ENCODE results near the gene ADAMTS3. TPM values are rescaled to one million over a fixed set of nuclear protein-coding genes. Genes with fewer than 3 reads are reported as not detected.

Gene ADAMTS3
- total and polyA plus RNA-seq, 2 of the 13 experiments (the other 11 are each of a cell fraction or from before 2014, with no cell fraction given) = not detected

DNA sequence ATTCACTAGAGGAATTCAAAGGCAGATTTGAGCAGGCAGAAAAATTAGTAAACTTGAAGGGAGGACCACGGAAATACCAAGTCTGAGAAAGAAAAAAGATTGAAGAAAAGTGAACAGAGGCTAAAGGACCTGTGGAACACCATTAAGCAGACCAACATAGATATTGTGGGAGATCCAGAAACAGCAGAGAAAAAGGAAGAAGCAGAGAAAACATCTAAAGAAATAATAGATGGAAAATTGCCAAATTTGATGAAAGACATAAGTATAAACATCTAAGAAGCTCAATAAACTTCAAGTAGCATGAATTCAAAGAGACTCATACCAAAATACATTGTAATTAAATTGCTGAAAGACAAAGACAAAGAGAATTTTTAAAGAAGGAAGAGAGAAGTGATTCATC is 31.0 kb downstream of the ADAMTS3 start:
- ChIA-PET POLR2A (no interaction called here), CTCF (ENCODE audit: low intra/inter-chr PET ratio, low total read pairs) (no interaction called here)
- Histone ChIP-seq H3K79me2 (ENCODE audit: insufficient read depth, low read length) (no peaks in the 10 kb centered on the region), H2AFZ (ENCODE audit: low read length) (no peak overlapping the region), H3K4me2 (ENCODE audit: low read depth, low read length) (no peak overlapping the region), H3K36me3 (replicated peaks in 1 of 2; ENCODE audit: control insufficient read depth in 1 of 2, insufficient read depth in 2 of 2, low read length in 2 of 2) (no peaks in the 10 kb centered on the region), H3K9me3 (ENCODE audit: low read length) (peaks cover 7% of the 10 kb centered on the region; the same call in 1 of the 2 replicates), H3K27ac (ENCODE audit: extremely low read length, insufficient read depth, low read length) (no peak overlapping the region), H4K20me1 (ENCODE audit: insufficient read depth, low read length) (no peaks in the 10 kb centered on the region), H3K4me1 (ENCODE audit: insufficient read depth, low read length) (no peaks in the 10 kb centered on the region), H3K27me3 (ENCODE audit: control insufficient read depth in 1 of 2, insufficient read depth in 2 of 2, low read length in 2 of 2) (no peaks in the 10 kb centered on the region), H3K9ac (ENCODE audit: insufficient read depth, low read depth, low read length) (no peak overlapping the region), H3K4me3 (replicated peaks in 1 of 3; ENCODE audit: insufficient read depth in 1 of 3, low read depth in 2 of 3, low read length in 3 of 3) (no peak overlapping the region)
- no TSS peak for BruUV-seq (replicated peaks)
- no peak for DNase-seq (ENCODE audit: low spot score)
- WGBS (ENCODE audit: low lambda C conversion rate) = 4% methylated on average over 1 of the region's 1 CpG
- no peak for FAIRE-seq
- TF ChIP-seq, protein P1, sequence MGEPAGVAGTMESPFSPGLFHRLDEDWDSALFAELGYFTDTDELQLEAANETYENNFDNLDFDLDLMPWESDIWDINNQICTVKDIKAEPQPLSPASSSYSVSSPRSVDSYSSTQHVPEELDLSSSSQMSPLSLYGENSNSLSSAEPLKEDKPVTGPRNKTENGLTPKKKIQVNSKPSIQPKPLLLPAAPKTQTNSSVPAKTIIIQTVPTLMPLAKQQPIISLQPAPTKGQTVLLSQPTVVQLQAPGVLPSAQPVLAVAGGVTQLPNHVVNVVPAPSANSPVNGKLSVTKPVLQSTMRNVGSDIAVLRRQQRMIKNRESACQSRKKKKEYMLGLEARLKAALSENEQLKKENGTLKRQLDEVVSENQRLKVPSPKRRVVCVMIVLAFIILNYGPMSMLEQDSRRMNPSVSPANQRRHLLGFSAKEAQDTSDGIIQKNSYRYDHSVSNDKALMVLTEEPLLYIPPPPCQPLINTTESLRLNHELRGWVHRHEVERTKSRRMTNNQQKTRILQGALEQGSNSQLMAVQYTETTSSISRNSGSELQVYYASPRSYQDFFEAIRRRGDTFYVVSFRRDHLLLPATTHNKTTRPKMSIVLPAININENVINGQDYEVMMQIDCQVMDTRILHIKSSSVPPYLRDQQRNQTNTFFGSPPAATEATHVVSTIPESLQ (CRISPR knock-in tag; conservative IDR thresholded peaks at IDR 0.05) = no peak
- no peak for TF ChIP-seq AHR (CRISPR knock-in tag; IDR thresholded peaks at IDR 0.05)
- no peak for TF ChIP-seq HCFC1 (IDR thresholded peaks at IDR 0.05; ENCODE audit: low read depth, low read length)
- no peak for TF ChIP-seq ZNF558 (CRISPR knock-in tag; IDR thresholded peaks at IDR 0.05; ENCODE audit: borderline replicate concordance)
- no peak for TF ChIP-seq ZNF615 (CRISPR knock-in tag; IDR thresholded peaks at IDR 0.05; ENCODE audit: borderline replicate concordance)
- TF ChIP-seq ZNF83 (CRISPR knock-in tag; IDR thresholded peaks at IDR 0.05; ENCODE audit: borderline replicate concordance) = no peak
- no peak for TF ChIP-seq PAWR (CRISPR knock-in tag; IDR thresholded peaks at IDR 0.05; ENCODE audit: borderline replicate concordance)
- intact Hi-C loops (cut with micrococcal nuclease; ENCODE audit: unreplicated experiment) = no loop called here
- ATAC-seq = no peak
- in situ Hi-C loops (cut with HindIII; ENCODE audit: extremely low pct_ligation_motif_present, low pct_unique_long_range_greater_than_20kb) = no loop called here

DNA sequence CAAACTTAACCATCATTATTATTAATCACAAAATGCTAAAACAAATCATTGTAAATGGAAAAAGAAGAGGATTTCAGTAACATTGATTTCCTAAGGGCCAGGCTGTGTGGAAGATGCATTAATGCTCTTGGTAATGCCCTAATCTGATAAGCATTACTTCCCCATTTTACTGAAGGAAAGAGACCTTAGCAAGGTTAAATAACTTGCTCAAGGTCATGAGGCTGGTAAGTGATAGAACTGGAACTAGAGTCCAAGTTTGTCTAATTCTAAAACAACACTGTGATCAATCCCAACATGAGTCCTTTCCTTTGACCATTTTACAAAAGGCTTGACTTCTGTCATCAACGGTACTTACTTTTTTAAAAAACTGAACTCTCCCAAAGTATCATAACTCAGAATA is 32.6 kb downstream of the ADAMTS3 start:
- Histone ChIP-seq H2AFZ (ENCODE audit: low read length) (no peak overlapping the region), H3K27ac (ENCODE audit: extremely low read length, insufficient read depth, low read length) (no peak overlapping the region), H3K36me3 (replicated peaks in 1 of 2; ENCODE audit: control insufficient read depth in 1 of 2, insufficient read depth in 2 of 2, low read length in 2 of 2) (no peaks in the 10 kb centered on the region), H3K27me3 (ENCODE audit: control insufficient read depth in 1 of 2, insufficient read depth in 2 of 2, low read length in 2 of 2) (no peaks in the 10 kb centered on the region), H3K4me3 (replicated peaks in 1 of 3; ENCODE audit: insufficient read depth in 1 of 3, low read depth in 2 of 3, low read length in 3 of 3) (no peak overlapping the region), H3K9ac (ENCODE audit: insufficient read depth, low read depth, low read length) (no peak overlapping the region), H4K20me1 (ENCODE audit: insufficient read depth, low read length) (no peaks in the 10 kb centered on the region), H3K4me1 (ENCODE audit: insufficient read depth, low read length) (no peaks in the 10 kb centered on the region), H3K4me2 (ENCODE audit: low read depth, low read length) (no peak overlapping the region), H3K9me3 (ENCODE audit: low read length) (peaks cover 7% of the 10 kb centered on the region; the same call in 1 of the 2 replicates), H3K79me2 (ENCODE audit: insufficient read depth, low read length) (no peaks in the 10 kb centered on the region)
- ChIA-PET POLR2A (no interaction called here), CTCF (ENCODE audit: low intra/inter-chr PET ratio, low total read pairs) (no interaction called here)
- no peak for DNase-seq (ENCODE audit: low spot score)
- intact Hi-C loops (cut with micrococcal nuclease; ENCODE audit: unreplicated experiment) (no loop called here), in situ Hi-C loops (cut with HindIII; ENCODE audit: extremely low pct_ligation_motif_present, low pct_unique_long_range_greater_than_20kb) (no loop called here)
- no peak for ATAC-seq
- BruUV-seq (replicated peaks) = no TSS peak
- 0% methylated on average over 1 of the region's 1 CpG for WGBS (ENCODE audit: low lambda C conversion rate)
- no peak for FAIRE-seq
- TF ChIP-seq SP4 (CRISPR knock-in tag; IDR thresholded peaks at IDR 0.05) (no peak), ELF3 (CRISPR knock-in tag; IDR thresholded peaks at IDR 0.05) (no peak), ZNF607 (CRISPR knock-in tag; IDR thresholded peaks at IDR 0.05; ENCODE audit: borderline replicate concordance) (no peak), ZNF138 (CRISPR knock-in tag; IDR thresholded peaks at IDR 0.05; ENCODE audit: low read depth) (no peak), ZNF879 (CRISPR knock-in tag; IDR thresholded peaks at IDR 0.05) (no peak), ZNF543 (CRISPR knock-in tag; IDR thresholded peaks at IDR 0.05) (no peak), ZNF569 (CRISPR knock-in tag; IDR thresholded peaks at IDR 0.05; ENCODE audit: borderline replicate concordance) (no peak)
- TF ChIP-seq, protein P2, sequence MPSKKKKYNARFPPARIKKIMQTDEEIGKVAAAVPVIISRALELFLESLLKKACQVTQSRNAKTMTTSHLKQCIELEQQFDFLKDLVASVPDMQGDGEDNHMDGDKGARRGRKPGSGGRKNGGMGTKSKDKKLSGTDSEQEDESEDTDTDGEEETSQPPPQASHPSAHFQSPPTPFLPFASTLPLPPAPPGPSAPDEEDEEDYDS (CRISPR knock-in tag; IDR thresholded peaks at IDR 0.05) = no peak
- TF ChIP-seq, protein P3, sequence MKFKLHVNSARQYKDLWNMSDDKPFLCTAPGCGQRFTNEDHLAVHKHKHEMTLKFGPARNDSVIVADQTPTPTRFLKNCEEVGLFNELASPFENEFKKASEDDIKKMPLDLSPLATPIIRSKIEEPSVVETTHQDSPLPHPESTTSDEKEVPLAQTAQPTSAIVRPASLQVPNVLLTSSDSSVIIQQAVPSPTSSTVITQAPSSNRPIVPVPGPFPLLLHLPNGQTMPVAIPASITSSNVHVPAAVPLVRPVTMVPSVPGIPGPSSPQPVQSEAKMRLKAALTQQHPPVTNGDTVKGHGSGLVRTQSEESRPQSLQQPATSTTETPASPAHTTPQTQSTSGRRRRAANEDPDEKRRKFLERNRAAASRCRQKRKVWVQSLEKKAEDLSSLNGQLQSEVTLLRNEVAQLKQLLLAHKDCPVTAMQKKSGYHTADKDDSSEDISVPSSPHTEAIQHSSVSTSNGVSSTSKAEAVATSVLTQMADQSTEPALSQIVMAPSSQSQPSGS (CRISPR knock-in tag; IDR thresholded peaks at IDR 0.05) = no peak
- TF ChIP-seq, protein P4, sequence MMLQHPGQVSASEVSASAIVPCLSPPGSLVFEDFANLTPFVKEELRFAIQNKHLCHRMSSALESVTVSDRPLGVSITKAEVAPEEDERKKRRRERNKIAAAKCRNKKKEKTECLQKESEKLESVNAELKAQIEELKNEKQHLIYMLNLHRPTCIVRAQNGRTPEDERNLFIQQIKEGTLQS (CRISPR knock-in tag; IDR thresholded peaks at IDR 0.05) = no peak

Measured in HepG2 (cell line).